HG03432 (cell line): ENCODE data around the gene SMPD4.
"Not testable (repeated sequence)": the region's sequence is repeated elsewhere in the genome, so short reads cannot be mapped to it uniquely, and the experiment has no call there.

Experiments
- ATAC-seq: cut with Tn5 transposase; IDR thresholded peaks from one replicate; pipeline ENCODE4 v1.9.1; 2021; ENCODE audit warnings: mild to moderate bottlenecking, moderate library complexity; ENCODE audit not compliant: unreplicated experiment

SMPD4 gene

DNA sequence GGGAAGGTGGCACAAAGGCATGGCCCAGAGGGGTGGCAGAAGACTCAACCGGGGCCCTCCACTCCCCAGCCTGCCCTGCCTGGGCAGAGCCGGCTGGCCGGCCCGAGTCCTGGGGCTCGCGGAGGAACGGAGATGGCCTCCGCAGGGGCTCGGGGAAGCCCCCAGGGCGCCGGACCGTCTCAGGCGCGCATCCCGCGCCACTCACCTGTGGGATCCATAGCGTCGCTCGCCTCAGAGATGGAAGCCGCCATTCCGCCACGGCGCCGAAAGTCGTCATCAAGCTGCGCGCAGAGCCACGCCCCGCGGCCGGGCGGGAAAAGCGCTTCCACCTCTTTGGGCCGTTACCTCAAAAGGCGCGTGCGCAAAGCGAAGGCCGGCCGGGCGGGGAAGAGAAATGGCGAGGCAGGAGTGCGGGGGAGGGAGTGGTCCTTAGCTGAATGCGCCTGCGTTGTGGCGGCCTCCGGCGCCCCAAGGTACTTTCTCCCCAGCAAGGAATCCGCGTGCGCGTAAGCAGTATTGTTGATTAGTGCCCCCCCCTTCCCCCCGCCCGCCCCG, at the start of gene SMPD4:
Gene SMPD4 (minus strand): TSS at position 278 of the 555 bp plus-strand sequence. CDS start 5,010 bp downstream, outside the sequence.
- peak; percentile 64 for ATAC-seq

- ATAC-seq, result not testable (repeated sequence)
Observed at GRCh38 chr2:130230907-130231306, 49.5 kb upstream of the SMPD4 start.

GRCh38 chr2:130230376-130230775, 49.0 kb upstream of the SMPD4 start:
- not testable (repeated sequence) for ATAC-seq

DNA sequence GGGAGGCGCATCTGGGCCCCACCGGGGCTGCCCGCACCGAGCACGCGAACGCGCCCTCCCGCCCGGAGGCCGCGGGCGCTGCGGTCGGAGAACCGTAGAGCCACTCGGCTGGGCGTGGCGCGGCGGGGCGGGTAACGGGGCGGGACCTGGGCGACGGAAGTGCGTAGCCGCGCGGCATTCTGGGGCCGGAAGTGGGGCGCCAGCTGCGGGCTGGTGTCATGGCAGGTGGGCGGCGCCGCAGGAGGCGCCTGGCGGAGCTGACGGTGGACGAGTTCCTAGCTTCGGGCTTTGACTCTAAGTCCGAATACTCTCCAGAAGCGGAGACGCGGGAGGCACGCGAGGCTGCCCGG, 47.7 kb upstream of the SMPD4 start:
- ATAC-seq, result not testable (repeated sequence)

DNA sequence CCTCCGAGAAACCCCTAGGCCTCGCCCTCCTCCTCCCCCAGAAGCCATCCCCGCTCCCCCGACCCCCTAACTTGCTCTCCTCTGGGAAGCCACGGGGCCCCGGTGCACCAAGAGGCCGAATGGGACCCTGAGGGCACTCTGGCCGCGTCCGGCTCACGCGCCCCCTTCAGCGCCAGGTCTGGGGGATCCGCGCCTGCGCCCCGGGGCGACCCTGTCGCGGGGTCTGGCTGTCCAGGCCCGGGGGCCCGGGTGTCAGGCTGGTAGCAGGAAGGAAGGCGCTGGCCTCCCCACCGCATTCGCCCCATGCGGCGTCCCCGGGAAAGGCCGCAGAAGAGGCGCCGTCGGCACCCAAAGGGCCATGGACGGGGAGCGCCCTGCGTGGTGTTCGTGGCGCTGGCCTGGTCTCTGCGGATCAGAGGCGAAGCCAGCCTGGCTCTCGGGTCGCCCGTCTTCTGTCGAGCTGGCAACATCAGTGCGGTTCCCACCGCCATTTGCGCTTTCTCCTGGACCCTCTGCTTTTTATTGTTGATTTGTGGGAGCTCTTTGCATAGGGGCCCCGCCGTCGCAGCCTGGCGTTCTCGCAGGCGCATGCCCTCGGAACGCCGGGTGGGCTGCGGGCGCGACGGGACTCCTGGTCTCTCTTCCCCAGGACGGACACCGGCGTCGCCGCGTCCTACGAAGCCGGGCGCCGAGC, 47.2 kb upstream of the SMPD4 start:
- not testable (repeated sequence) for ATAC-seq

DNA sequence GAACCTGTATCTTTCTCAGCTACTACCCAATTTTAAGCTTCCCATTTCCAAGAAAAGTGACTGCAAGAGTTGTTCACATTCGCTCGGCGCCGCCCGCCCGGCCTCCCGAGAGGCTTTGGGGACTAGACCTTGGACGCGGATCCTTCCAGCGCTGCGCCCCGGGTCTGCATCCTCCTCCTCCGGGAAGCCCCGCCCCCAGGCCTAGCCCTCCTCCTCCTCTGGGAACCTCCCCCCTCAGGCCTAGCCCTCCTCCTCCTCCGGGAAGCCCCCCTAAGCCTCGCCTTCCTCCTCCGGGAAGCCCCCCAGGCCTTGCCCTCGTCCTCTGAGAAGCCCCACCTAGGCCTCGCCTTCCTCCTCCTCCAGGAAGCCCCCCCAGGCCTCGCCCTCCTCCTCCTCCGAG, 46.6 kb upstream of the SMPD4 start:
- ATAC-seq, result not testable (repeated sequence)

DNA sequence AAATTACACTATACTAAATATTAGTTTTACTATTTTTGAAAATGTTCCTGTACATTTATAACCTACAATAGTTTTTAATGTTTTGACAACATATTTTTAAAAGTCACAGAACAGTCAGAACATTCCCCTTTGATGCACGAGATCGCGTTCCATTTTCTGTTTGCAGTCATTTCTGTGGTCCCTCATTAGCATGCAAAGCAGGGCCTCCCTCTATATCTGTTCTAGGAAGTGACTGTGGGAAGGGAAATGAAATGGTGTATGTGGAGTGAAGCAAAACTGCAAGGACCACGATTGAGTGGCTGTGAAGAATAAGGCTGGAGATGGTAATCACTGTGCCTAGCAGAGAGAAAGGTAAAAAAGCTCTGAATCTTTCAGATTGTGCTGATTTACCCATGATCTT, 41.1 kb upstream of the SMPD4 start:
- ATAC-seq, result peak; percentile 87

- not testable (repeated sequence) for ATAC-seq
Observed at GRCh38 chr2:130220505-130220904, 39.1 kb upstream of the SMPD4 start.

- ATAC-seq, result not testable (repeated sequence)
Observed at GRCh38 chr2:130219147-130219546, 37.7 kb upstream of the SMPD4 start.

DNA sequence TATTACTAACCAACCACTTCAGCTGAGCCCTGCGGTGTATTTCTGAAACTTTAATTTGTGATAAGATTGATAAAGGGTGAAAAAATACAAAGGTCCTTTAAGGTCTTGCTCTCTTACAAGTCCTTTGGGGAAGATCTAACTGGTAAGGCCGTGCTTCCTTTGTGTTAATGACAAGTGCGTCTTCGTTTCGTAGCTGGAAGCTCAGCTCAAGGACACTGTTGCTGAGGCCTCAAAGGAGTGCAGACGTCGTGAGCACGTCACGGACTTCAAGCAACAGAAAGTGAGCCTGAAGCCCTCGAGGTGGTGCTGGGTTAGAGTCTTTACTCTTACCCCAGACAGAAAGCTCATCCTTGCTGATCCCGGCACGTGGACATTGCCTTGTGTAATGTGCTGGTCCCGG, 25.6 kb upstream of the SMPD4 start:
- ATAC-seq, result not testable (repeated sequence)

- not testable (repeated sequence) for ATAC-seq
Observed at GRCh38 chr2:130203150-130203549, 21.7 kb upstream of the SMPD4 start.

DNA sequence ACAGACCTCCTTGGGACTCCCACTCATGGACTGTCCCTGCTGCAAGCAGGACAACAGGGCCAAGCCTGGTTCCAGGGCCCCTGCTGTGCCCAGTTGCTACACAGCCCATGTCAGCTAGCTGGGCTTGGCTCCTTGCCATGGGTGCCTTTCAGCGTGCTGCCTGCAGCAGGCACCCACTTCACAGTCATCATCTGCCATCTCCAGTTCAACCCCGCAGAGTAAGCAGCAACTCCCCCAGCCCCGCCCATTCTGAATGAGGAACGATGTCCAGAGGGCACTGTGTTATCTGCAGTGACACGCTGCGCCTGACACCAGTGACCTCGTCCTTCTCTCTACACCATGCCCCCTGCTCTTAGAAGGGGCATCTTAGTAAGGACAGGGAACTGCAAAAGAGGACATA, 21.1 kb upstream of the SMPD4 start:
- ATAC-seq, result not testable (repeated sequence)

GRCh38 chr2:130198343-130198742, 16.9 kb upstream of the SMPD4 start, which contains the start of gene TUBA3E:
Gene TUBA3E, minus strand, starts transcription at chr2:130198439. Its CDS starts 79 bp downstream, at chr2:130198360.
- no peak for ATAC-seq

DNA sequence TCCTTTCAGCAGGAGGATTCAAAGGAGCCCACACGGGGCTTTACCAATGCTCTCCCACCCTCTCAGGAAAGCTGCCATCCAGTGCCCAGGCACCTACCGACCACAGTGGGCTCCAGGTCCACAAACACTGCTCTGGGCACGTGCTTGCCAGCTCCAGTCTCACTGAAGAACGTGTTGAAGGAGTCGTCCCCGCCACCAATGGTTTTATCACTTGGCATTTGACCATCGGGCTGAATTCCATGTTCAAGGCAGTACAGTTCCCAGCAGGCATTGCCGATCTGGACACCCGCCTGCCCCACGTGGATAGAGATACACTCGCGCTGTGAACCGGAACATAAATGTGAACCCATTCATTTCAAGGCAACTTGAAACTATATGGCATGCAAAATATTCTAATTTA, 14.7 kb upstream of the SMPD4 start:
- not testable (repeated sequence) for ATAC-seq

GRCh38 chr2:130195089-130195635, 13.8 kb upstream of the SMPD4 start:
- ATAC-seq, result not testable (repeated sequence)

GRCh38 chr2:130193824-130194223, 12.4 kb upstream of the SMPD4 start:
- ATAC-seq, result not testable (repeated sequence)

DNA sequence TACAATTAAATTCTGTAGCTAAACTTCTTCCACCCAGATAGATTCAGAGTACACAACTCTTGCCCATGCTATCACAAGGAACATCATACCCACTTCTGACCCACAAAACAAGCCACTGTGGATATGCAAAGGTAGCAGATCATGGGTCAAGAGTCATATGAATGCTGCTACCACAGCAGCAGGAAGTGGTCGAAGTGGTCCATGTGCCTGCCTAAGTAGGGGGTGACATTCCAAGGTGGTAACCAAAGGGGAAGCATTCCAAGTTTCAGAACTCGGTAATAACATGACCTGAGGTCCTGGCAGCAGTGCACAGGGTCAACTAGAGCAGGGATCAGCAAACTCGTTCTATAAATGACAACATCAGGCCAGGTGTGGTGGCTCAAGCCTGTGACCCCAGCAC, 11.0 kb upstream of the SMPD4 start:
- ATAC-seq, result not testable (repeated sequence)

- ATAC-seq, result not testable (repeated sequence)
Observed at GRCh38 chr2:130191319-130191718, 9.9 kb upstream of the SMPD4 start.

DNA sequence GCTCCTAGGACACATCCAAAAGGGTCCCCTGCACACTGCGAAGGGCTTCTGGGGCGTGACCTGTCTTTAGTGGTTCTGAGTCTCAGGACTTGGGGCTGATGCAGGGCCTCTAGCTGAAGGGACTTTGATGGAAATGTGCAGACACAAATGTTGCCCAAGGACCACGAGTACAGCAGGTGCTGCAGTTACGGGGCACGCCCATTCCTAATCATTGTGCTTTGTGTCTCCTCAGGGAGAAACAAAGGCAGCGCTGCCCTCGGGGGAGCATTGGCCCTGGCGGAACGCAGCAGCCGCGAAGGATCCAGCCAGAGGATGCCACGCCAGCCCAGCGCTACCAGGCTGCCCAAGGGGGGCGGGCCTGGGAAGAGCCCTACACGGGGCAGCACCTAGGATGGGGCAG, 8.8 kb upstream of the SMPD4 start:
- no peak for ATAC-seq

GRCh38 chr2:130188958-130189357, 7.6 kb upstream of the SMPD4 start:
- ATAC-seq, result not testable (repeated sequence)

DNA sequence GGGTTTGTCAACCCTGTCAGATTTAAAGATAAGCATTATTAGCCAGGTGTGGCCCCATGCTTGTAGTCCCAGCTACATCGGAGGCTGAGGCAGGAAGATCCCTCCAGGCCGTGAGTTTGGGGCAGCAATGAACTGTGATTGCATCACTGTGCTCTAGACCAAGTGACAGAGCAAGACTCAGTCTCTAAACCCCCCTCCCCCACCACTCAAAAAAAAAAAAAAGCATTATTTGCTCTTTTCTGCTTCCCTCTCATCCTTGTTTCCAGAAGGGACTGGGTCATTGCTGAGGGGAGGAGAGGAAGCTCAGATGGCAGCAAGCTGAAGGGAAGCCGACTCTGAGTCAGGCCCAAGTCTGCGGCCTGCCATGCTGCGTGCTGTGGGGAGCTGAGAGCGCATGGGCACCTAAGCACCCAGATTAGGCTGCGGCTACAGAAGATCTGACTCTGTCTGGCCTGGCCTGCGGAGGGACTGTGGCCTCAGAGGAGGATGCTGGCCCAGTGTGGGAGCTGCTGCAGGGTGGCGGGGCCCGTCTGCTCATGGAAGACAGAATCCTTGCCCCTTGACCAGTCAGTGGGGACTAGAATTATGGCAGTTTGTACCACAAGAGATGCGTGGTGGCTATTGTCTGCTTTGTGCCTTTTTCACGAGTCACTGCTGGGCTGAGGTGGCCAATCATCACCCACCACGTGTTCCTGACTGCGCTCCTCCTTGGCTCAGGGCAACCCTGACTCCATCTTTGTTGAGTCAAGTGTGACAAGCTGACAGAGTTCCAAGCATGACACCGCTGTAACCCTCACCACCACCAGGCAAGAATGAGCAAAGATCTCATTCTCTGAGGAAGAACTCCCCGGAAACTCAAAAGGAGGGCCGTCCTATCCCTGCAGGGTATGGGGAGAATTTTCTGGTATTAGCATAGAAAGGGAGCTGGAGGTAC, 6.7 kb upstream of the SMPD4 start:
- ATAC-seq, result not testable (repeated sequence)
